K562 (cell line): ENCODE results near the gene FERMT1. TPM values are rescaled to one million over a fixed set of nuclear protein-coding genes. Genes with fewer than 3 reads are reported as not detected.

Experiments used
- ATAC-seq: fragments of 200-7000 bp; cut with Tn5 transposase; 3 replicates; pipeline ENCODE4 v1.9.1; 2020; ENCODE audit warnings: moderate library complexity
- BruUV-seq: library from RNA; stranded (reverse); fragments of 400-500 nt; replicated peaks from 2 replicates; lab custom pipeline; 2021; lab: Mats Ljungman, UMichigan
- CTCF ChIA-PET: fragments of 300-600 bp; formaldehyde crosslinking; extraction: SDS; loops from one replicate; lab custom pipeline; 2021; ENCODE audit warnings: low intra/inter-chr PET ratio; lab: Yijun Ruan, JAX
- POLR2A ChIA-PET: fragments of 300-600, 350-650 bp; sonication (Branson Sonifier 250); formaldehyde crosslinking; extraction: SDS; loops from one replicate; lab custom pipeline; 2021; ENCODE audit warnings: antibody characterized with exemption, inconsistent platforms; lab: Yijun Ruan, JAX
- DNase-seq, 4 experiments: peaks; one replicate each; pipeline versions ENCODE4 v3.0.0 to v3.0.0-alpha.2; 2011 to 2018; ENCODE audit warnings: low spot score in 3 of 4, mixed read lengths in 3 of 4; ENCODE audit errors: extremely low read depth in 1 of 4
- FAIRE-seq: peaks from 2 replicates; lab custom pipeline; 2011; peaks lifted over from hg19 to GRCh38; lab: Jason Lieb, UNC
- H2AFZ ChIP-seq: 2 replicates; pipeline ENCODE4 v1.6.0; 2011; ENCODE audit warnings: low read depth, low read length, control low read depth, inconsistent platforms
- H3K27ac ChIP-seq: fragments of 200-600 bp; 3 replicates; pipeline ENCODE4 v1.8.0; 2011; ENCODE audit warnings: low read depth, mild to moderate bottlenecking, control low read depth, inconsistent platforms, low read length, moderate library complexity, mixed read lengths; ENCODE audit errors: extremely low read depth
- H3K27me3 ChIP-seq, 2 experiments: fragments of 300-600 bp in 1 of 2; 2 replicates in 1 of 2; 3 replicates in 1 of 2; pipeline versions ENCODE4 v1.6.0 to v1.8.0; 2011; ENCODE audit warnings: inconsistent platforms in 2 of 2, low read length in 2 of 2, mild to moderate bottlenecking in 1 of 2, mixed read lengths in 1 of 2, moderate library complexity in 1 of 2; ENCODE audit not compliant: control insufficient read depth in 2 of 2, insufficient read depth in 2 of 2
- H3K36me3 ChIP-seq: fragments of 300-600 bp; 3 replicates; pipeline ENCODE4 v1.8.0; 2011; ENCODE audit warnings: mild to moderate bottlenecking, low read length, inconsistent platforms; ENCODE audit not compliant: control insufficient read depth, insufficient read depth
- H3K4me1 ChIP-seq, 2 experiments: fragments of 200-600 bp in 1 of 2; replicated peaks in 1 of 2; 2 replicates in 1 of 2; 3 replicates in 1 of 2; pipeline versions ENCODE4 v1.5.1 to v1.8.0; 2011; ENCODE audit warnings: inconsistent platforms in 2 of 2, low read length in 2 of 2, mild to moderate bottlenecking in 1 of 2, mixed read lengths in 1 of 2, moderate library complexity in 1 of 2; ENCODE audit not compliant: control insufficient read depth in 2 of 2, insufficient read depth in 2 of 2
- H3K4me2 ChIP-seq: 2 replicates; pipeline ENCODE4 v1.6.1; 2011; ENCODE audit warnings: low read length, control low read depth, inconsistent platforms, mixed read lengths; ENCODE audit not compliant: insufficient read depth
- H3K4me3 ChIP-seq: fragments of 200-600 bp; sonication (generic), shearing (Covaris generic); 2 replicates; pipeline ENCODE4 v1.5.1; 2016; ENCODE audit warnings: control low read depth, inconsistent platforms
- H3K79me2 ChIP-seq: fragments of 200-600 bp; 3 replicates; pipeline ENCODE4 v1.8.0; 2011; ENCODE audit warnings: low read length, inconsistent platforms; ENCODE audit not compliant: control insufficient read depth, insufficient read depth
- H3K9ac ChIP-seq, 2 experiments: 2 replicates each; pipeline versions ENCODE4 v1.6.0 to v1.6.1; 2011; ENCODE audit warnings: low read depth in 2 of 2, low read length in 2 of 2, control low read depth in 1 of 2, inconsistent platforms in 1 of 2, mild to moderate bottlenecking in 1 of 2, mixed read lengths in 1 of 2; ENCODE audit not compliant: insufficient read depth in 1 of 2
- H3K9me1 ChIP-seq: one replicate; pipeline ENCODE4 v1.6.0; 2011; ENCODE audit warnings: inconsistent platforms, mild to moderate bottlenecking, low read length, moderate library complexity; ENCODE audit not compliant: control insufficient read depth, insufficient read depth
- H3K9me3 ChIP-seq: replicated peaks from 2 replicates; pipeline ENCODE4 v1.5.1; 2011; ENCODE audit warnings: low read depth, low read length, inconsistent platforms; ENCODE audit not compliant: control insufficient read depth, insufficient read depth
- H4K20me1 ChIP-seq: replicated peaks from 2 replicates; pipeline ENCODE4 v1.6.1; 2011; ENCODE audit warnings: low read length, inconsistent platforms, mixed read lengths; ENCODE audit not compliant: control insufficient read depth, insufficient read depth
- E2F1 ChIP-seq: sonication (generic); formaldehyde crosslinking; IDR thresholded peaks from 2 replicates; pipeline ENCODE4 v1.8.1; 2023; ENCODE audit warnings: mild to moderate bottlenecking, missing genetic modification reagents, moderate library complexity
- MEF2D ChIP-seq: conservative IDR thresholded peaks from 2 replicates; pipeline ENCODE4 v1.6.1; 2016; ENCODE audit warnings: low read depth, missing genetic modification characterization, missing compliant biosample characterization
- MTA3 ChIP-seq: fragments of 450-650 bp; formaldehyde crosslinking; IDR thresholded peaks from 2 replicates; pipeline ENCODE4 v1.6.1; 2017; ENCODE audit warnings: mild to moderate bottlenecking, borderline replicate concordance
- MYBL2 ChIP-seq, 2 experiments: fragments of 450-650 bp in 1 of 2; sonication (generic) in 1 of 2; formaldehyde crosslinking in 1 of 2; IDR thresholded peaks; 2 replicates each; pipeline versions ENCODE4 v1.6.1 to v1.8.1; 2017 to 2022; ENCODE audit warnings: borderline replicate concordance in 1 of 2, inconsistent platforms in 1 of 2, low read depth in 1 of 2, mild to moderate bottlenecking in 1 of 2, missing genetic modification reagents in 1 of 2, moderate library complexity in 1 of 2
- SRSF7 ChIP-seq: fragments of 200-400 bp; formaldehyde crosslinking; optimal IDR thresholded peaks from 2 replicates; pipeline ENCODE3; 2017; ENCODE audit warnings: mild to moderate bottlenecking, low read depth, low read length
- STAT6 ChIP-seq: sonication (generic); formaldehyde crosslinking; IDR thresholded peaks from 2 replicates; pipeline ENCODE4 v1.8.1; 2023; ENCODE audit warnings: mild to moderate bottlenecking, missing genetic modification reagents
- THAP7 ChIP-seq: fragments of 250-450 bp; sonication (Bioruptor Pico); IDR thresholded peaks from 2 replicates; pipeline ENCODE4 v1.5.0; 2021
- ZNF12 ChIP-seq: sonication (generic); formaldehyde crosslinking; IDR thresholded peaks from 2 replicates; pipeline ENCODE4 v1.4.0; 2020; ENCODE audit warnings: mild to moderate bottlenecking, missing genetic modification reagents
- ZNF445 ChIP-seq: fragments of 250-450 bp; sonication (Bioruptor Pico); IDR thresholded peaks from 2 replicates; pipeline ENCODE4 v1.4.0; 2020; ENCODE audit warnings: low read depth, mild to moderate bottlenecking, moderate library complexity
- WGBS: fragments of 100-300 bp; shearing (Covaris generic); methylation state at CpG from one replicate; pipeline ENCODE4 v1.1.6; 2016; ENCODE audit warnings: low coverage, mixed read lengths; ENCODE audit not compliant: insufficient coverage; ENCODE audit errors: missing lambda C conversion rate; 5-methylcytosine and 5-hydroxymethylcytosine counted together
- in situ Hi-C: fragments of 300-500 bp; cut with MboI; formaldehyde crosslinking; loops from 4 replicates; pipeline ENCODE4 v1.15.0; 2018; ENCODE audit warnings: inconsistent platforms, mixed read lengths
- intact Hi-C: fragments of 100-400 bp; cut with micrococcal nuclease; formaldehyde crosslinking; loops from 2 replicates; pipeline ENCODE4 v1.14.2; 2022
- polyA plus RNA-seq, 8 experiments: library from polyadenylated mRNA; depleted of rRNA in 4 of 8; stranded (reverse) in 5 of 8; unstranded in 3 of 8; fragments of >200 nt; fragmentation: Nextera tagmentation in 2 of 8; fragmentation: Illumina TruSeq in 1 of 8; extraction: Ambion mirVana in 2 of 8; extraction: Trizol in 1 of 8; gene quantifications; 2 replicates each; pipeline versions ENCODE4 v1.2.1 to v1.2.3, GENCODE V29; 2011 to 2014; ENCODE audit warnings: inconsistent platforms in 1 of 8, missing spikeins in 1 of 8
- total RNA-seq, 7 experiments: library from RNA; depleted of rRNA in 6 of 7; stranded (reverse); fragments of >200 nt in 6 of 7; fragmentation: Illumina TruSeq in 2 of 7; extraction: Trizol in 2 of 7; gene quantifications; 2 replicates each; pipeline versions ENCODE4 v1.2.1 to v1.2.3, GENCODE V29; 2011 to 2021; ENCODE audit warnings: low replicate concordance in 1 of 7

The FERMT1 gene
- total and polyA plus RNA-seq, 9 of the 15 experiments (the other 6 are each of a cell fraction or from before 2014, with no cell fraction given), result 0.07 TPM; not detected in 8

GRCh38 chr20:6079016-6079415, 43.8 kb downstream of the FERMT1 start:
- Histone ChIP-seq H3K27me3 (peaks cover 7 to 20% of the 10 kb centered on the region in 2 experiments; a peak in 4 of 5 replicates), H3K9me3 (no peaks in the 10 kb centered on the region), H3K9me1 (no peaks in the 10 kb centered on the region), H3K4me1 (peaks cover 0 to 9% of the 10 kb centered on the region in 2 experiments; a peak in 2 of 5 replicates), H2AFZ (no peak overlapping the region), H4K20me1 (0 out of 2 replicates have a peak, but pooled peaks cover 3% of the 10 kb centered on the region), H3K4me2 (no peak overlapping the region), H3K36me3 (no peaks in the 10 kb centered on the region), H3K79me2 (no peaks in the 10 kb centered on the region), H3K9ac (no peak overlapping the region), H3K27ac (no peak overlapping the region), H3K4me3 (no peak overlapping the region)
- DNase-seq, result no peak
- no peak for FAIRE-seq
- TF ChIP-seq THAP7 (no peak), SRSF7 (no peak), MYBL2 (IDR thresholded peaks at IDR 0.05; ENCODE audit: low read depth) (no peak), MYBL2 (CRISPR knock-in tag; IDR thresholded peaks at IDR 0.05; ENCODE audit: borderline replicate concordance) (no peak), E2F1 (no peak), ZNF12 (no peak), MTA3 (no peak), ZNF445 (no peak), MEF2D (tag) (no peak), STAT6 (CRISPR knock-in tag) (no peak)
- in situ Hi-C loops (loop anchor here (5.0 kb wide), 1 partner anchor 547 kb away; no protein-coding TSS in a partner anchor), intact Hi-C loops (loop anchor here (5.0 to 10.0 kb wide), 2 partner anchors 124 to 292 kb away; partner anchors contain the start of genes MCM8 and TRMT6)
- CTCF ChIA-PET, result no interaction called here
- ATAC-seq, result no peak
- POLR2A ChIA-PET, result no interaction called here
- WGBS, result 5% methylated on average over 2 of the region's 2 CpGs
- BruUV-seq, result no TSS peak
